Mesothelial cell of epicardium (in vitro differentiated cells): ENCODE data around the gene MYEOV. TPM values are rescaled to one million over a fixed set of nuclear protein-coding genes. Genes with fewer than 3 reads are reported as not detected.

Source experiments
- DNase-seq, 2 experiments: peaks; one replicate each; pipeline ENCODE4 v3.0.0; 2021; ENCODE audit warnings: low spot score in 2 of 2; ENCODE audit not compliant: unreplicated experiment in 2 of 2
- H3K27ac Mint-ChIP-seq: 2 replicates; pipeline ENCODE4 v1.8.0; 2021; ENCODE audit warnings: mixed read lengths
- H3K27me3 Mint-ChIP-seq: 2 replicates; pipeline ENCODE4 v1.8.0; 2021; ENCODE audit warnings: low read depth, mixed read lengths
- H3K36me3 Mint-ChIP-seq: 2 replicates; pipeline ENCODE4 v1.8.0; 2021; ENCODE audit warnings: mixed read lengths
- H3K4me1 Mint-ChIP-seq: 2 replicates; pipeline ENCODE4 v1.8.0; 2021; ENCODE audit warnings: mixed read lengths
- H3K4me3 Mint-ChIP-seq: 2 replicates; pipeline ENCODE4 v1.8.0; 2021; ENCODE audit warnings: mild to moderate bottlenecking, moderate library complexity, mixed read lengths
- H3K9me3 Mint-ChIP-seq: 2 replicates; pipeline ENCODE4 v1.8.0; 2021; ENCODE audit warnings: mixed read lengths
- total RNA-seq: library from RNA; stranded (reverse); gene quantifications from 3 replicates; pipeline ENCODE4 v1.2.1, GENCODE V29; 2021
- TF ChIP-seq, protein P1 (sequence below): fragments of 200-600 bp; sonication (generic); IDR thresholded peaks from one replicate; pipeline ENCODE4 v1.5.0; 2021; ENCODE audit warnings: antibody characterized with exemption; ENCODE audit not compliant: unreplicated experiment

The MYEOV gene
- total RNA-seq, 1 donor from 2014 or later, result 2.6 TPM

DNA sequence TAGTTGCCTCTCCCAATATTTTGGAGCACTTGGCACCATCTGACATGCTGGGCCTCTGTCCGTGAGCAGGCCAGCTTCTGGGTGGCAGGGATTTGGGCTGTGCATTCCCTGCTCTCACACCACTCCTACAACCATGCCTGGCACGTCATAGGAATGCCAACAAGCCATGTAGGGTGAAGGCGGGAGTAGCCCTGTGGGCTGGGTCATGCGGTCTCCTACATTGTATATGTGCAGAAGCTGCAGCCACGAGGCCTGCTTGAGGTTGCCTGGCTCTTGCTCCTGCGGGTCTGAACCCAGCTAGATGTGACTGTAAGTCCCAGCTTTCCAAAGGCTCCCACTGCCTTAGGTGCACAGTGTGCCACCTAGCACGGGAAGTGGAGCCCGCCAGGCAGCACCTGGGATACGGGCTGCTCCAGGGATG, 14.5 kb downstream of the MYEOV start:
- no peaks in the 10 kb centered on the region for H3K36me3 Mint-ChIP-seq
- peaks cover 4% of the 10 kb centered on the region for H3K27me3 Mint-ChIP-seq
- no peak overlapping the region for H3K4me3 Mint-ChIP-seq
- no peak overlapping the region for H3K27ac Mint-ChIP-seq
- H3K9me3 Mint-ChIP-seq, result no peaks in the 10 kb centered on the region
- TF ChIP-seq, protein P1, sequence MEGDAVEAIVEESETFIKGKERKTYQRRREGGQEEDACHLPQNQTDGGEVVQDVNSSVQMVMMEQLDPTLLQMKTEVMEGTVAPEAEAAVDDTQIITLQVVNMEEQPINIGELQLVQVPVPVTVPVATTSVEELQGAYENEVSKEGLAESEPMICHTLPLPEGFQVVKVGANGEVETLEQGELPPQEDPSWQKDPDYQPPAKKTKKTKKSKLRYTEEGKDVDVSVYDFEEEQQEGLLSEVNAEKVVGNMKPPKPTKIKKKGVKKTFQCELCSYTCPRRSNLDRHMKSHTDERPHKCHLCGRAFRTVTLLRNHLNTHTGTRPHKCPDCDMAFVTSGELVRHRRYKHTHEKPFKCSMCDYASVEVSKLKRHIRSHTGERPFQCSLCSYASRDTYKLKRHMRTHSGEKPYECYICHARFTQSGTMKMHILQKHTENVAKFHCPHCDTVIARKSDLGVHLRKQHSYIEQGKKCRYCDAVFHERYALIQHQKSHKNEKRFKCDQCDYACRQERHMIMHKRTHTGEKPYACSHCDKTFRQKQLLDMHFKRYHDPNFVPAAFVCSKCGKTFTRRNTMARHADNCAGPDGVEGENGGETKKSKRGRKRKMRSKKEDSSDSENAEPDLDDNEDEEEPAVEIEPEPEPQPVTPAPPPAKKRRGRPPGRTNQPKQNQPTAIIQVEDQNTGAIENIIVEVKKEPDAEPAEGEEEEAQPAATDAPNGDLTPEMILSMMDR, result no peak
- DNase-seq, result no peak
- H3K4me1 Mint-ChIP-seq, result peaks cover 3% of the 10 kb centered on the region

DNA sequence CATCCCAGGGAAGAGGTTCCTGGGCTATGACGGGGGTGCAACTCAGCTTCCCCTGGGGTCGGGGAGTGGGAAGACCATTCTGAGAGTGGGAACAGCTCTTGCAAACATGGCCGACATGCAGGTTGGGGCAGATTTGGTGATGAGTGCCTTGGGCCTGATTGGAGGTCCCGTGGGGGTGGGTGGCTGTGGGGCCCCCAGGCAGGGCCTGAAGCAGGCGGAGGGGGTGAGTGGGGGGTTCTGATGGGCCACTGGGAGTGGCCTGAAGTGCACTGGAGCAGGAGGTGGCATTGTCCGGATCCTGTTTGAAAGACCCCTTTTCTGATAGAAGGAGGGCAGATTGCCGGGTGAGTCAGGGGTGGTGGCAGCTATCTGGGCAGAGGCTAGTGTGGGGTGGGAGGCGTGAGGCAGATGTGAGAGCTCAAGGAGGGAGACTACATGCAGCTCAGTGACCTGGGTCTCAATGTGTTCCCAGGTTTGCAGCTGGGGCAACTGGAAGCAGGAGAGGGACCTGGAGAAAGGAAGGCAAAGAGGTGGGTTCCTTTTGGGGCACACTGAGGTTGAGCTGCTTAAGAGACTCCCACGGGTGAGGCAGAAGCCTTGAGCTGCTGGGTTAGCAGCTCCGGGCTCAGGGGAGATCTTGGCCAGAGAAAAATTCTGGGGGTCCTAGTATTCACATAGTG, 15.1 kb downstream of the MYEOV start:
- DNase-seq, result no peak
- H3K4me1 Mint-ChIP-seq, result peaks cover 3% of the 10 kb centered on the region
- H3K27me3 Mint-ChIP-seq, result peaks cover 4% of the 10 kb centered on the region
- H3K4me3 Mint-ChIP-seq, result no peak overlapping the region
- TF ChIP-seq, protein P1, result no peak
- H3K36me3 Mint-ChIP-seq, result no peaks in the 10 kb centered on the region
- no peak overlapping the region for H3K27ac Mint-ChIP-seq
- H3K9me3 Mint-ChIP-seq, result no peaks in the 10 kb centered on the region

DNA sequence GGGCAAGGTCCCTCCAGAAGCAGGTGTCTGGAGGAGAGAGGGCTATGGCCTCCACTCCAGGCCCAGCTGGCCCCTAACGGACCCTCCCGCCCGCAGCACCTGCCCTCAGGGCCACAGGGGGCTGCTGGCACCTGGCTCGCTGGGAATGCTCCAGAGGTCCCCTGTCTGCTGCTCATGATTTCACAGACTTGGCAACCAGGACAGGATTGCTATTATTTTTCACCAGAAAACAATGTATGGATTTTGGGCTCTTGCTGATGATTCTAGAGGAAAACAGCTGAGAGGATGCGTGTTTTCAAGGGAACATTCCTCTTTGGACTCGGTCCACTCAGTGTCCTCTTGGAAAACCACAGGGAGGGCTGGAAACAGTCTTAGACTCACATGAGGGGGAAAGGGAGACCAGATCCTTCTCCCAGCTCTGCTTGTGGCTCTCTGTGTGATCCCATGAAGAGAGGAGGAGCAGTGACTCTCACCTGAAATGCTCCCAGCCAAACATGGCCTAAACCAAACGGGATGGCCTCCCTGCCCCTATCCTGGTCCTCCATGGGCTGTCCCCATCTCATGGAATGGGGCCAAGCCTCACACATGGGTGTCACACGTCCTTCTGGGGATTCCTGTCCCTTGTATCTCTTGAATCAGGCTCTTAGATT, 15.8 kb downstream of the MYEOV start:
- Mint-ChIP-seq H3K4me1 (peaks cover 3% of the 10 kb centered on the region), H3K27ac (no peak overlapping the region), H3K36me3 (no peaks in the 10 kb centered on the region), H3K27me3 (peaks cover 4% of the 10 kb centered on the region), H3K9me3 (no peaks in the 10 kb centered on the region), H3K4me3 (no peak overlapping the region)
- no peak for DNase-seq
- TF ChIP-seq, protein P1, result no peak

DNA sequence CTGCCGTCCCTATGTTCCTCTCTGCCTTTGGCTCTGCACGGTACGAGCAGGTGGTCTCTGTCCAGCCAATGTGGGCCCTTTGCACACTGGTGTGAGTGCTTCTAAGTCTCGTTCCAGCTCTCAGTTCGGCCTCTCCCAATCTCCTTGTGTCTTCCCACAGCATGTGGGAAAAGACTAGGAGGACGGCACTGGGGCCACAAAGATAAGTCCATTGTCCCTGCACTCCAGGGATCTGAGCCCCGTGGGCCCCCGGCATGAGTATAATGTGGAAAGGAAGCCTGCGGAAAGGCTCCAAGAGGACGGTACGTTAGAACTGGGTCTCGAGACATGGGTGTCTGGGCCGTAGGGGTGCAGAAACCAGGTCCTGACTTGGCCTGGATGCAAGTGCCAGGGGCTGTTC, 16.4 kb downstream of the MYEOV start:
- Mint-ChIP-seq H3K9me3 (no peaks in the 10 kb centered on the region), H3K27ac (no peak overlapping the region), H3K4me3 (no peak overlapping the region), H3K4me1 (peaks cover 3% of the 10 kb centered on the region), H3K36me3 (no peaks in the 10 kb centered on the region), H3K27me3 (peaks cover 4% of the 10 kb centered on the region)
- TF ChIP-seq, protein P1, result no peak
- DNase-seq, result no peak

DNA sequence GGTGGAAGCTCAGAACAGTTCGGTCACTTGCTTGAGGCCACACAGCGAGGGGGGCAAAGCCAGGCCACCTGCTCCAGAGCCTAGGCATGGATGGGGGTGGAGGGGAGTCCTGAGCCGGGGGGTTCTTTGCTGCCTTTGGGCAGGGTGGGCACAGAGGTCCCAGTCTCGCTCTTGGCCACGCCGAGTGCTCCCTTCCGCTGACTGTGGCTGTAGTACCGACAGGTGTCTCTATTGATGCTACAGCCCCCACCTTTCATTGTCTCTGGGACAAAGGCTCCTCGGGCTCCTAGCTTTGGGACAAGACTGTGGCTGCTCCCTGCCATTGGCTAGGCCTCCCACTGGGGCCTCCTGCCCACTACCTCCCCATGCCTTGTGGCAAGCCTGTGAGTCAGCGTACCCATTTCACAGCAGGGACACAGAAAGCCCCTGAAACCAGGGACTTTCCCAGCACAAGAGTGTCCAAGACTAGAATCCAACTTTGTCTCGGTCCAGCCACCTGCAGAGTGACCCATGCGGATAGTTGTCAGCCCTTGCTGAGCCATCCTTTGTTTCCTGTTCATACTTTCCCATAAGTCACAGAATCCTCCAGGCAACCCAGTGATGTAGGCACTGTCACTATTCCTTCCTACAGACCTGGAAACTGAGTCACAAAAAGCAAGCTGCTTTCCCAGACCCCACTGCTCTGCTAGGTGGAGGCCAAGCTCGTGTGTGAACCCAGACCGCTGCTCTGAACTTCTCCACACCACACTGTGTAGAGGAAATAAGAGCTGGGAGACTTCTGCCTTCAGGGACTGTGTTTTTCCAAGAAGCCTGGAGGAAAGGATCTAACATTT, 17.2 kb downstream of the MYEOV start:
- no peaks in the 10 kb centered on the region for H3K9me3 Mint-ChIP-seq
- H3K36me3 Mint-ChIP-seq, result no peaks in the 10 kb centered on the region
- peaks cover 4% of the 10 kb centered on the region for H3K27me3 Mint-ChIP-seq
- DNase-seq, result no peak
- TF ChIP-seq, protein P1, result no peak
- H3K4me3 Mint-ChIP-seq, result no peak overlapping the region
- H3K4me1 Mint-ChIP-seq, result peaks cover 3% of the 10 kb centered on the region
- no peak overlapping the region for H3K27ac Mint-ChIP-seq
